Fibroblast of lung (primary cell): ENCODE measurements around the gene HOMEZ.

Source experiments
- CTCF ChIP-seq, 2 donors: IDR thresholded peaks in 1 of 2; conservative IDR thresholded peaks in 1 of 2; 1 replicate in 1 of 2; 2 replicates in 1 of 2; pipeline ENCODE4 v1.5.1; 2011 to 2012; ENCODE audit warnings: low read length in 2 of 2, control low read depth in 1 of 2, inconsistent platforms in 1 of 2, low read depth in 1 of 2, mild to moderate bottlenecking in 1 of 2
- EZH2 ChIP-seq: IDR thresholded peaks from 2 replicates; pipeline ENCODE4 v1.5.1; 2012; ENCODE audit warnings: low read length, control low read depth, mild to moderate bottlenecking; ENCODE audit errors: missing control alignments

GRCh38 chr14:23307687-23308644 lies 22.0 kb upstream of the HOMEZ start:
- TF ChIP-seq CTCF (conservative IDR thresholded peaks at IDR 0.05 in 1 of 2, IDR thresholded peaks at IDR 0.05 in 1 of 2; ENCODE audit: low read depth in 1 of 2, low read length in 2 of 2), result no peak
- TF ChIP-seq EZH2, result no peak
